Endothelial cell of umbilical vein (primary cell): Measurements from ENCODE around the gene IL10. TPM values are rescaled to one million over a fixed set of nuclear protein-coding genes. Genes with fewer than 3 reads are reported as not detected.

Experiments
- BruUV-seq: library from RNA; stranded (reverse); fragments of 400-500 nt; replicated peaks from 2 replicates; lab custom pipeline; 2021; lab: Mats Ljungman, UMichigan
- CTCF ChIA-PET: fragments of 300-600, 350-600 bp; sonication (Branson Sonifier 250); formaldehyde crosslinking; loops from one replicate; lab custom pipeline; 2021; ENCODE audit warnings: antibody characterized with exemption, inconsistent platforms; lab: Charles Lee
- POLR2A ChIA-PET: fragments of 300-600, 350-600 bp; sonication (Branson Sonifier 250); formaldehyde crosslinking; loops from one replicate; lab custom pipeline; 2021; ENCODE audit warnings: antibody characterized with exemption, inconsistent platforms; lab: Charles Lee
- DNase-seq: peaks from one replicate; pipeline ENCODE4 v3.0.0-alpha.2; 2011; ENCODE audit warnings: low read depth, low spot score
- FAIRE-seq: peaks from 2 replicates; lab custom pipeline; 2011; peaks lifted over from hg19 to GRCh38; lab: Jason Lieb, UNC
- H2AFZ ChIP-seq: 2 replicates; pipeline ENCODE4 v1.6.0; 2012; ENCODE audit warnings: low read depth, low read length, control low read depth, inconsistent platforms
- H3K27ac ChIP-seq: 2 replicates; pipeline ENCODE4 v1.5.1; 2011; ENCODE audit warnings: low read depth, mild to moderate bottlenecking, control low read depth, low read length, moderate library complexity; ENCODE audit not compliant: insufficient read depth
- H3K27me3 ChIP-seq, 2 experiments: 2 replicates each; pipeline versions ENCODE4 v1.6.0 to v1.6.1; 2011; ENCODE audit warnings: low read length in 2 of 2, mixed read lengths in 1 of 2; ENCODE audit not compliant: control insufficient read depth in 2 of 2, insufficient read depth in 2 of 2
- H3K36me3 ChIP-seq, 2 experiments: 2 replicates in 1 of 2; 3 replicates in 1 of 2; pipeline ENCODE4 v1.5.1; 2011; ENCODE audit warnings: low read length in 2 of 2, mild to moderate bottlenecking in 1 of 2, moderate library complexity in 1 of 2; ENCODE audit not compliant: control insufficient read depth in 2 of 2, insufficient read depth in 2 of 2; ENCODE audit errors: extremely low read depth in 1 of 2
- H3K4me1 ChIP-seq: 3 replicates; pipeline ENCODE4 v1.5.1; 2011; ENCODE audit warnings: mild to moderate bottlenecking, low read length; ENCODE audit not compliant: control insufficient read depth, insufficient read depth; ENCODE audit errors: extremely low read depth
- H3K4me2 ChIP-seq: 2 replicates; pipeline ENCODE4 v1.6.1; 2011; ENCODE audit warnings: low read length, control low read depth, mixed read lengths; ENCODE audit not compliant: insufficient read depth
- H3K4me3 ChIP-seq, 3 experiments: fragments of 200-600 bp in 1 of 3; sonication (generic), shearing (Covaris generic) in 1 of 3; replicated peaks in 1 of 3; 2 replicates each; pipeline ENCODE4 v1.5.1; 2011 to 2016; ENCODE audit warnings: control low read depth in 3 of 3, low read length in 3 of 3, mild to moderate bottlenecking in 2 of 3, inconsistent platforms in 1 of 3, low read depth in 1 of 3, moderate library complexity in 1 of 3; ENCODE audit not compliant: insufficient read depth in 1 of 3
- H3K79me2 ChIP-seq: 2 replicates; pipeline ENCODE4 v1.6.0; 2012; ENCODE audit warnings: low read length, inconsistent platforms; ENCODE audit not compliant: control insufficient read depth, insufficient read depth
- H3K9ac ChIP-seq: replicated peaks from 2 replicates; pipeline ENCODE3; 2011; ENCODE audit warnings: low read length, control low read depth; ENCODE audit not compliant: insufficient read depth; ENCODE audit errors: extremely low read depth
- H3K9me1 ChIP-seq: replicated peaks from 3 replicates; pipeline ENCODE4 v1.6.0; 2011; ENCODE audit warnings: mild to moderate bottlenecking, low read length; ENCODE audit not compliant: control insufficient read depth, insufficient read depth; ENCODE audit errors: extremely low read depth
- H3K9me3 ChIP-seq: replicated peaks from 2 replicates; pipeline ENCODE4 v1.5.1; 2012; ENCODE audit warnings: low read length, inconsistent platforms; ENCODE audit not compliant: control insufficient read depth, insufficient read depth
- H4K20me1 ChIP-seq: replicated peaks from 2 replicates; pipeline ENCODE3; 2011; ENCODE audit warnings: mild to moderate bottlenecking, low read length; ENCODE audit not compliant: control insufficient read depth, insufficient read depth; ENCODE audit errors: extremely low read depth
- EZH2 ChIP-seq: IDR thresholded peaks from 2 replicates; pipeline ENCODE4 v1.6.1; 2012; ENCODE audit warnings: borderline replicate concordance, low read depth, mild to moderate bottlenecking, moderate library complexity, low read length, inconsistent platforms; ENCODE audit not compliant: severe bottlenecking
- FOS ChIP-seq: IDR thresholded peaks from 2 replicates; pipeline ENCODE4 v1.6.1; 2011; ENCODE audit warnings: mild to moderate bottlenecking, low read length, moderate library complexity, borderline replicate concordance; ENCODE audit not compliant: insufficient read depth
- GATA2 ChIP-seq: IDR thresholded peaks from 2 replicates; pipeline ENCODE4 v1.7.0; 2011; ENCODE audit warnings: low read depth, mild to moderate bottlenecking, moderate library complexity, mixed read lengths, low read length; ENCODE audit not compliant: insufficient read length, insufficient read depth
- JUN ChIP-seq: IDR thresholded peaks from 2 replicates; pipeline ENCODE4 v1.6.1; 2011; ENCODE audit warnings: borderline replicate concordance, low read depth; ENCODE audit not compliant: insufficient read length, insufficient read depth
- MAX ChIP-seq: IDR thresholded peaks from 2 replicates; pipeline ENCODE4 v1.6.1; 2011; ENCODE audit not compliant: insufficient read depth, insufficient read length
- MYC ChIP-seq: IDR thresholded peaks from one replicate; pipeline ENCODE4 v1.6.1; 2011; ENCODE audit warnings: mild to moderate bottlenecking, low read depth, low read length
- POLR2A ChIP-seq: IDR thresholded peaks from 2 replicates; pipeline ENCODE4 v1.6.1; 2012; ENCODE audit warnings: low read depth, mild to moderate bottlenecking, control low read depth, low read length
- POLR2AphosphoS5 ChIP-seq: IDR thresholded peaks from 2 replicates; pipeline ENCODE4 v1.6.1; 2012; ENCODE audit warnings: low read depth, mild to moderate bottlenecking, control low read depth, low read length, moderate library complexity; ENCODE audit not compliant: insufficient read depth
- dilution Hi-C: fragments of 300-500 bp; cut with MboI; formaldehyde crosslinking; loops from one replicate; pipeline ENCODE4 v1.15.0; 2019; ENCODE audit warnings: low sequenced_read_pairs; ENCODE audit not compliant: extremely low pct_ligation_motif_present
- intact Hi-C: fragments of 100-400 bp; cut with micrococcal nuclease; formaldehyde crosslinking; loops from one replicate; pipeline ENCODE4 v1.10.0; 2022
- polyA plus RNA-seq, 4 experiments: library from polyadenylated mRNA; depleted of rRNA in 3 of 4; stranded (reverse) in 3 of 4; unstranded in 1 of 4; fragments of >200 nt; gene quantifications; 2 replicates each; pipeline versions ENCODE4 v1.2.1 to v1.2.3, GENCODE V29; 2011 to 2012; ENCODE audit warnings: missing spikeins in 1 of 4
- total RNA-seq: library from RNA; stranded (reverse); gene quantifications from 2 replicates; pipeline ENCODE4 v1.2.3, GENCODE V29; 2021
- TF ChIP-seq, protein P1 (sequence below), 2 donors: IDR thresholded peaks; 1 replicate in 1 of 2; 2 replicates in 1 of 2; pipeline ENCODE4 v1.5.1; 2011; ENCODE audit warnings: low read length in 2 of 2, mild to moderate bottlenecking in 2 of 2, moderate library complexity in 2 of 2, control low read depth in 1 of 2, inconsistent platforms in 1 of 2, low read depth in 1 of 2; ENCODE audit not compliant: insufficient read depth in 1 of 2; ENCODE audit errors: extremely low read depth in 1 of 2

Gene IL10
- total and polyA plus RNA-seq, 2 donors (not counting 3 experiments of a cell fraction or from before 2014, with no cell fraction given): not detected

DNA sequence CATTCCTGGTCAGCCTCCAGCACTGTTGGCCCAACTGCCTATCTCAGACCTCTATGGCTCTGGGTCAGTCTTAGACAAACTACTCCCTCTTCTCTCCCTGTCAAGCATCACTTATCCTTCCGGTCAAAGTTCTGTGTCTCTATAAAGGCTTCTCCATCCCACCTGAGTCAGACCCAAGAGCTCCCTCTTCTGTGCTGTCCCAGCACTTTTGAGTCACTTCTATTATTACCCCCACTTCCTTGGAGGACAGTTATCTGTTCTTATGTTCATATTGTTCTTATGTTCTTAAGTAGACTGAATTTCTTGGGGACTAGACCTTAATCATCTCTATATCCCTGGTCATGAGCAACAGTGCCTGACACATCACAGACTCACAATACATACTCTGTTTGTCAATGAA, 29.2 kb upstream of the IL10 start:
- FAIRE-seq: no peak
- Histone ChIP-seq H3K9me3 (no peaks in the 10 kb centered on the region), H3K4me2 (no peak overlapping the region), H3K36me3 (no peaks in the 10 kb centered on the region), H4K20me1 (no peaks in the 10 kb centered on the region), H2AFZ (no peak overlapping the region), H3K9ac (no peak overlapping the region), H3K79me2 (no peaks in the 10 kb centered on the region), H3K9me1 (no peaks in the 10 kb centered on the region), H3K4me3 (no peak overlapping the region), H3K4me1 (no peaks in the 10 kb centered on the region), H3K27me3 (peaks cover 3 to 13% of the 10 kb centered on the region in 2 experiments), H3K27ac (no peak overlapping the region)
- TF ChIP-seq MAX (no peak), JUN (no peak), MYC (no peak), FOS (no peak), GATA2 (no peak)
- intact Hi-C loops: no loop called here
- dilution Hi-C loops: no loop called here
- POLR2A ChIA-PET: no interaction called here
- BruUV-seq: no TSS peak
- CTCF ChIA-PET: interaction anchor here (1.3 kb wide), 1 partner anchor 111 kb away, joined by 3 read pairs; no protein-coding TSS in a partner anchor
- DNase-seq: no peak

DNA sequence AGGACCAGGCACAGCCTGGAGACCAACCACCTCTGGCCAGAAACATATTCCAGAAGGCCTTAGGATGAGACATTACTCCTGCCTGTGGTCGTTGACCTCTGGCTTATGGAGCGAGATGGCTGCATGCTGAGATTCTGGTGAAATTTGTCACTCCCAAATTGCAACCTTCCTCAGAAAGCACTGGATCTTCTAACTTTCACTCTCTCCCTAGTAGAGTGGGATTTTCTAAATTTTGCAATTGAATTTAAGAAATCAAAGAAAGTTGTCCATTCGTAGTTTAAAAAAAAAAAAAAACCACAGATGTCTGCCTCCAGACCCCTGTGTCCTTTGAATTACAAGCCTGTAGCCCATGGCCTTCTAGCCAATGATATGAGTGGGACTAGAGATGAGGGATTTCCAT, 28.6 kb upstream of the IL10 start:
- no peaks in the 10 kb centered on the region for H3K9me1 ChIP-seq
- no peak overlapping the region for H3K4me3 ChIP-seq
- dilution Hi-C loops (no loop called here), intact Hi-C loops (no loop called here)
- BruUV-seq: no TSS peak
- H3K36me3 ChIP-seq: no peaks in the 10 kb centered on the region
- no peak overlapping the region for H2AFZ ChIP-seq
- no peaks in the 10 kb centered on the region for H3K4me1 ChIP-seq
- FAIRE-seq (no peak), DNase-seq (no peak)
- H3K79me2 ChIP-seq: no peaks in the 10 kb centered on the region
- POLR2A ChIA-PET: no interaction called here
- peaks cover 3 to 13% of the 10 kb centered on the region in 2 experiments for H3K27me3 ChIP-seq
- no peak overlapping the region for H3K27ac ChIP-seq
- TF ChIP-seq, protein P1, sequence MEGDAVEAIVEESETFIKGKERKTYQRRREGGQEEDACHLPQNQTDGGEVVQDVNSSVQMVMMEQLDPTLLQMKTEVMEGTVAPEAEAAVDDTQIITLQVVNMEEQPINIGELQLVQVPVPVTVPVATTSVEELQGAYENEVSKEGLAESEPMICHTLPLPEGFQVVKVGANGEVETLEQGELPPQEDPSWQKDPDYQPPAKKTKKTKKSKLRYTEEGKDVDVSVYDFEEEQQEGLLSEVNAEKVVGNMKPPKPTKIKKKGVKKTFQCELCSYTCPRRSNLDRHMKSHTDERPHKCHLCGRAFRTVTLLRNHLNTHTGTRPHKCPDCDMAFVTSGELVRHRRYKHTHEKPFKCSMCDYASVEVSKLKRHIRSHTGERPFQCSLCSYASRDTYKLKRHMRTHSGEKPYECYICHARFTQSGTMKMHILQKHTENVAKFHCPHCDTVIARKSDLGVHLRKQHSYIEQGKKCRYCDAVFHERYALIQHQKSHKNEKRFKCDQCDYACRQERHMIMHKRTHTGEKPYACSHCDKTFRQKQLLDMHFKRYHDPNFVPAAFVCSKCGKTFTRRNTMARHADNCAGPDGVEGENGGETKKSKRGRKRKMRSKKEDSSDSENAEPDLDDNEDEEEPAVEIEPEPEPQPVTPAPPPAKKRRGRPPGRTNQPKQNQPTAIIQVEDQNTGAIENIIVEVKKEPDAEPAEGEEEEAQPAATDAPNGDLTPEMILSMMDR (IDR thresholded peaks at IDR 0.05; ENCODE audit: extremely low read depth in 1 of 2, insufficient read depth in 1 of 2, low read depth in 1 of 2, low read length in 2 of 2): no peak
- TF ChIP-seq POLR2A (no peak), POLR2AphosphoS5 (no peak), MYC (no peak), MAX (no peak), FOS (no peak), GATA2 (no peak), EZH2 (no peak), JUN (no peak)
- CTCF ChIA-PET: interaction anchor here (1.3 kb wide), 1 partner anchor 112 kb away, joined by 3 read pairs; no protein-coding TSS in a partner anchor
- no peaks in the 10 kb centered on the region for H3K9me3 ChIP-seq
- no peak overlapping the region for H3K4me2 ChIP-seq
- H3K9ac ChIP-seq: no peak overlapping the region
- no peaks in the 10 kb centered on the region for H4K20me1 ChIP-seq
